Activated naive CD4-positive, alpha-beta T cell treated with anti-CD3 and anti-CD28 coated beads for 36 hours (primary cell): ENCODE data around the gene PRDX1. TPM values are rescaled to one million over a fixed set of nuclear protein-coding genes. Genes with fewer than 3 reads are reported as not detected.
"Not testable (repeated sequence)": the region's sequence is repeated elsewhere in the genome, so short reads cannot be mapped to it uniquely, and the experiment has no call there.

Experiments used
- CTCF ChIA-PET: fragments of 350-600 bp; sonication (Branson Sonifier 250); formaldehyde crosslinking; loops from one replicate; lab custom pipeline; 2021; ENCODE audit warnings: antibody characterized with exemption; lab: Charles Lee
- DNase-seq: peaks from one replicate; pipeline ENCODE4 v3.0.0-alpha.2; 2020
- H3K27ac Mint-ChIP-seq: one replicate; pipeline ENCODE4 v1.8.0; 2021; ENCODE audit warnings: mild to moderate bottlenecking, mixed read lengths
- H3K27me3 Mint-ChIP-seq: one replicate; pipeline ENCODE4 v1.8.0; 2021; ENCODE audit warnings: low read depth, mixed read lengths
- H3K36me3 Mint-ChIP-seq: one replicate; pipeline ENCODE4 v1.8.0; 2021; ENCODE audit warnings: low read depth, mixed read lengths
- H3K4me1 Mint-ChIP-seq: one replicate; pipeline ENCODE4 v1.8.0; 2021; ENCODE audit warnings: low read depth, mixed read lengths
- H3K4me3 Mint-ChIP-seq: one replicate; pipeline ENCODE4 v1.8.0; 2021; ENCODE audit warnings: mild to moderate bottlenecking, moderate library complexity, mixed read lengths
- H3K9me3 Mint-ChIP-seq: one replicate; pipeline ENCODE4 v1.8.0; 2021; ENCODE audit warnings: mixed read lengths
- intact Hi-C: fragments of 100-400 bp; cut with micrococcal nuclease; formaldehyde crosslinking; loops from one replicate; pipeline ENCODE4 v1.15.1; 2023
- total RNA-seq, 2 experiments: library from RNA; stranded (reverse); gene quantifications; one replicate each; pipeline ENCODE4 v1.2.3, GENCODE V29; 2021

Gene PRDX1
- total RNA-seq, 2 experiments from 2014 or later = 596 to 641 TPM

GRCh38 chr1:45531873-45532272 is 10.2 kb upstream of the PRDX1 start:
- no peak overlapping the region for H3K4me3 Mint-ChIP-seq

GRCh38 chr1:45530632-45531135 is 9.0 kb upstream of the PRDX1 start:
- no peaks in the 10 kb centered on the region for H3K36me3 Mint-ChIP-seq
- H3K4me3 Mint-ChIP-seq = no peak overlapping the region
- intact Hi-C loops = no loop called here
- H3K9me3 Mint-ChIP-seq = no peaks in the 10 kb centered on the region
- H3K27ac Mint-ChIP-seq = no peak overlapping the region
- no peaks in the 10 kb centered on the region for H3K27me3 Mint-ChIP-seq
- no peaks in the 10 kb centered on the region for H3K4me1 Mint-ChIP-seq
- CTCF ChIA-PET = interaction anchor here (0.6 to 1.3 kb wide), 3 partner anchors 38 to 183 kb away, joined by 3 read pairs; no protein-coding TSS in a partner anchor
- no peak for DNase-seq

More at GRCh38 chr1:45531873-45532272, 10.2 kb upstream of the PRDX1 start:
- Mint-ChIP-seq H3K36me3 (no peaks in the 10 kb centered on the region), H3K27ac (no peak overlapping the region), H3K9me3 (no peaks in the 10 kb centered on the region), H3K4me1 (peaks cover 7% of the 10 kb centered on the region), H3K27me3 (no peaks in the 10 kb centered on the region)
- no peak for DNase-seq
- CTCF ChIA-PET = interaction anchor here (0.7 kb wide), 1 partner anchor 502 kb away, joined by 3 read pairs; no protein-coding TSS in a partner anchor
- intact Hi-C loops = no loop called here

- no peak overlapping the region for H3K27ac Mint-ChIP-seq
- CTCF ChIA-PET = interaction anchor here (0.6 to 1.2 kb wide), 2 partner anchors 9 to 19 kb away, joined by 3 read pairs; no protein-coding TSS in a partner anchor
- H3K9me3 Mint-ChIP-seq = no peaks in the 10 kb centered on the region
- no peak for DNase-seq
- peaks cover under 1% of the 10 kb centered on the region for H3K36me3 Mint-ChIP-seq
- H3K27me3 Mint-ChIP-seq = no peaks in the 10 kb centered on the region
- H3K4me3 Mint-ChIP-seq = no peak overlapping the region
- H3K4me1 Mint-ChIP-seq = peaks cover 20% of the 10 kb centered on the region
- intact Hi-C loops = loop anchor here (10.0 kb wide), 1 partner anchor 719 kb away; the partner anchor contains the start of gene RAD54L
These were observed 4.5 kb upstream of the PRDX1 start for GRCh38 chr1:45526135-45526644.

GRCh38 chr1:45523975-45524374 is 2.3 kb upstream of the PRDX1 start:
- CTCF ChIA-PET = interaction anchor here (0.7 to 2.4 kb wide), 4 partner anchors 44 to 536 kb away, joined by 3 to 7 read pairs (median 4); no protein-coding TSS in a partner anchor
- not testable (repeated sequence) for DNase-seq, H3K27me3 Mint-ChIP-seq, H3K9me3 Mint-ChIP-seq, H3K27ac Mint-ChIP-seq, H3K4me3 Mint-ChIP-seq
- intact Hi-C loops = loop anchor here (10.0 kb wide), 1 partner anchor 721 kb away; the partner anchor contains the start of gene RAD54L
- Mint-ChIP-seq H3K4me1 (peaks cover 34% of the 10 kb centered on the region), H3K36me3 (peaks cover 12% of the 10 kb centered on the region)

GRCh38 chr1:45523516-45523915 is 1.8 kb upstream of the PRDX1 start:
- CTCF ChIA-PET = interaction anchor here (0.9 to 2.4 kb wide), 4 partner anchors 28 to 62 kb away, joined by 3 to 7 read pairs (median 4); no protein-coding TSS in a partner anchor
- not testable (repeated sequence) for H3K27me3 Mint-ChIP-seq, H3K9me3 Mint-ChIP-seq, H3K27ac Mint-ChIP-seq, DNase-seq, H3K4me3 Mint-ChIP-seq
- Mint-ChIP-seq H3K36me3 (peaks cover 16% of the 10 kb centered on the region), H3K4me1 (peaks cover 38% of the 10 kb centered on the region)
- intact Hi-C loops = loop anchor here (10.0 kb wide), 1 partner anchor 721 kb away; the partner anchor contains the start of gene RAD54L

GRCh38 chr1:45522324-45523104 is 830 bp upstream of the PRDX1 start:
- DNase-seq = peak; percentile 21
- peak overlapping the region; percentile 93 for H3K4me3 Mint-ChIP-seq

GRCh38 chr1:45519774-45520173 is 1.9 kb downstream of the PRDX1 start:
- peaks cover 54% of the 10 kb centered on the region for H3K4me1 Mint-ChIP-seq
- H3K27me3 Mint-ChIP-seq, DNase-seq, H3K9me3 Mint-ChIP-seq, CTCF ChIA-PET: not testable (repeated sequence)
- peak overlapping the region; percentile 93 for H3K4me3 Mint-ChIP-seq
- peaks cover 41% of the 10 kb centered on the region for H3K36me3 Mint-ChIP-seq
- peak overlapping the region; percentile 70 for H3K27ac Mint-ChIP-seq
- intact Hi-C loops = loop anchor here (2.0 to 10.0 kb wide), 2 partner anchors 51 to 725 kb away; partner anchors contain the start of gene RAD54L

More at GRCh38 chr1:45522324-45523104, 830 bp upstream of the PRDX1 start:
- no peaks in the 10 kb centered on the region for H3K9me3 Mint-ChIP-seq
- no peaks in the 10 kb centered on the region for H3K27me3 Mint-ChIP-seq
- H3K4me1 Mint-ChIP-seq = peaks cover 40% of the 10 kb centered on the region
- intact Hi-C loops = loop anchor here (1.0 to 10.0 kb wide), 7 partner anchors 21 to 722 kb away; partner anchors contain the start of genes AKR1A1, IPP, MUTYH and RAD54L
- peak overlapping the region; percentile 88 for H3K27ac Mint-ChIP-seq
- H3K36me3 Mint-ChIP-seq = peaks cover 18% of the 10 kb centered on the region
- CTCF ChIA-PET = interaction anchor here (0.7 to 2.4 kb wide), 9 partner anchors 11 to 65 kb away, joined by 3 to 11 read pairs (median 5); partner anchors contain the start of gene AKR1A1

GRCh38 chr1:45518910-45519309 is 2.8 kb downstream of the PRDX1 start:
- peaks cover 54% of the 10 kb centered on the region for H3K4me1 Mint-ChIP-seq
- no peaks in the 10 kb centered on the region for H3K27me3 Mint-ChIP-seq
- H3K4me3 Mint-ChIP-seq = peak overlapping the region; percentile 93
- no peak for DNase-seq
- peak overlapping the region; percentile 60 for H3K27ac Mint-ChIP-seq
- H3K9me3 Mint-ChIP-seq = no peaks in the 10 kb centered on the region
- peaks cover 48% of the 10 kb centered on the region for H3K36me3 Mint-ChIP-seq
- CTCF ChIA-PET = interaction anchor here (0.6 to 4.9 kb wide), 4 partner anchors 25 to 50 kb away, joined by 3 to 55 read pairs (median 4); no protein-coding TSS in a partner anchor
- intact Hi-C loops = no loop called here

- Mint-ChIP-seq H3K27ac (peak overlapping the region; percentile 60), H3K4me1 (peaks cover 51% of the 10 kb centered on the region), H3K36me3 (peaks cover 48% of the 10 kb centered on the region)
- DNase-seq, intact Hi-C loops, H3K27me3 Mint-ChIP-seq, H3K4me3 Mint-ChIP-seq, H3K9me3 Mint-ChIP-seq: not testable (repeated sequence)
- CTCF ChIA-PET = interaction anchor here (1.0 to 4.9 kb wide), 3 partner anchors 25 to 51 kb away, joined by 3 to 55 read pairs (median 5); no protein-coding TSS in a partner anchor
These were observed 3.3 kb downstream of the PRDX1 start for GRCh38 chr1:45518366-45518765.

- H3K4me1 Mint-ChIP-seq = peaks cover 34% of the 10 kb centered on the region
- no peaks in the 10 kb centered on the region for H3K9me3 Mint-ChIP-seq
- no peak for DNase-seq
- H3K27ac Mint-ChIP-seq = peak overlapping the region; percentile 44
- intact Hi-C loops = no loop called here
- no peaks in the 10 kb centered on the region for H3K27me3 Mint-ChIP-seq
- H3K36me3 Mint-ChIP-seq = peaks cover 56% of the 10 kb centered on the region
- CTCF ChIA-PET = interaction anchor here (1.5 to 4.9 kb wide), 2 partner anchors 16 to 53 kb away, joined by 3 to 55 read pairs; partner anchors contain the start of gene MMACHC
- H3K4me3 Mint-ChIP-seq = no peak overlapping the region
These were observed 5.2 kb downstream of the PRDX1 start for GRCh38 chr1:45516465-45516864.

GRCh38 chr1:45516036-45516435 is 5.6 kb downstream of the PRDX1 start:
- Mint-ChIP-seq H3K4me3 (no peak overlapping the region), H3K4me1 (peaks cover 34% of the 10 kb centered on the region), H3K27me3 (no peaks in the 10 kb centered on the region), H3K36me3 (peaks cover 59% of the 10 kb centered on the region), H3K9me3 (no peaks in the 10 kb centered on the region), H3K27ac (peak overlapping the region; percentile 44)
- CTCF ChIA-PET = interaction anchor here (0.6 to 4.9 kb wide), 5 partner anchors 15 to 662 kb away, joined by 3 to 55 read pairs (median 5); partner anchors contain the start of genes CCDC163 and MMACHC
- intact Hi-C loops = no loop called here
- no peak for DNase-seq
